ENCODE measurements around the gene CACYBP.

DNA sequence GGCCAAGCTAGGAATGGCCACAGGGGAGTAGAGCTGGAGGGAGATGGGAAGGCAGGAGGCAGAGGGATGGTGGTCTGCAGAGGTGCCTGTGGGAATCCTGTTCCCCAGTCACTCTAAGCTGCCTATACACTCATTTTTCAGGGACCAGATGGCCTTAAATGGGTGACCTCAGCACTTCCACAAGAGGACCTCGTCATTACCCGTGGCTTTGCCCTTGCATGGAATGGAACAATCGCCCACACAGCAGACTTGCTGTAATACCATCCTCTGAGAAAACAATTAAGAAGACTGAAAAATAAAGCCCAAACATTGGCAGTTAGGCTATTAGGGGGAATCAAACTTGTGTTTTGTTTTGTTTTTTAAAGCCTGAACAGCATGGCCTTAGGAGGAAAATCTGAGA lies 55.0 kb downstream of the CACYBP start:
- TF ChIP-seq, protein P1, sequence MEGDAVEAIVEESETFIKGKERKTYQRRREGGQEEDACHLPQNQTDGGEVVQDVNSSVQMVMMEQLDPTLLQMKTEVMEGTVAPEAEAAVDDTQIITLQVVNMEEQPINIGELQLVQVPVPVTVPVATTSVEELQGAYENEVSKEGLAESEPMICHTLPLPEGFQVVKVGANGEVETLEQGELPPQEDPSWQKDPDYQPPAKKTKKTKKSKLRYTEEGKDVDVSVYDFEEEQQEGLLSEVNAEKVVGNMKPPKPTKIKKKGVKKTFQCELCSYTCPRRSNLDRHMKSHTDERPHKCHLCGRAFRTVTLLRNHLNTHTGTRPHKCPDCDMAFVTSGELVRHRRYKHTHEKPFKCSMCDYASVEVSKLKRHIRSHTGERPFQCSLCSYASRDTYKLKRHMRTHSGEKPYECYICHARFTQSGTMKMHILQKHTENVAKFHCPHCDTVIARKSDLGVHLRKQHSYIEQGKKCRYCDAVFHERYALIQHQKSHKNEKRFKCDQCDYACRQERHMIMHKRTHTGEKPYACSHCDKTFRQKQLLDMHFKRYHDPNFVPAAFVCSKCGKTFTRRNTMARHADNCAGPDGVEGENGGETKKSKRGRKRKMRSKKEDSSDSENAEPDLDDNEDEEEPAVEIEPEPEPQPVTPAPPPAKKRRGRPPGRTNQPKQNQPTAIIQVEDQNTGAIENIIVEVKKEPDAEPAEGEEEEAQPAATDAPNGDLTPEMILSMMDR (IDR thresholded peaks at IDR 0.05; ENCODE audit: insufficient read depth, low read length, poor library complexity, severe bottlenecking) = no peak
- no peak for TF ChIP-seq EZH2phosphoT487 (conservative IDR thresholded peaks at IDR 0.05; ENCODE audit: low read length)
